ENCODE results near the gene LRRC75A. TPM values are rescaled to one million over a fixed set of nuclear protein-coding genes. Genes with fewer than 3 reads are reported as not detected.
A peak's percentile ranks its signal among the peaks of the same experiment; 100 is the strongest.

The LRRC75A gene
- total RNA-seq, 2 donors from 2014 or later: 3.2 to 5.0 TPM

DNA sequence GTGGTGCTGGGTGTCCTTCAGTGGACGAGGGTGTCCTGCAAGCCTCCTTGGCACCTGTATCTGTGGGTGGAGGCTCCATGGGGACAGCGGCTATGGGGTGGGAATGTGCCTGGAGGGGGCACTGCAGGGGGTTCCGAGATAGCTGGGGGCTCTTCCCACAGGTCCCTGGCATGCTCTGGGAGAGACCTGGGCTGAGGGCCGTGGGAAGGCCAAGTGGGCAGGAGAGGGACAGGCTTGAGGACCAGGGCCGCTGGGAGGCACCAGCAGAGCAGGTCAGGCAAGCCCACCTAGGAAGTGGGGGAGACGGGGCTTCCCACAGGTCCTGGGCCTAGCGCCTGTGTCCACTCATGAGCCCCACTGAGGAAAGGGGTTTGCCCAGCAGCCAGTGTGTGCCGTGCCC, 9.7 kb downstream of the LRRC75A start:
- Mint-ChIP-seq H3K4me3 (no peak overlapping the region), H3K27me3 (ENCODE audit: insufficient read depth) (peaks cover 3% of the 10 kb centered on the region), H3K9me3 (no peaks in the 10 kb centered on the region), H3K4me1 (peaks cover 27% of the 10 kb centered on the region), H3K27ac (no peak overlapping the region), H3K36me3 (ENCODE audit: low read depth) (no peaks in the 10 kb centered on the region)
- WGBS, 2 experiments (ENCODE audit: insufficient coverage in 1 of 2, insufficient read length in 1 of 2): 90 to 94% methylated on average over 4 to 8 of the region's 8 CpGs
- no peaks in the 10 kb centered on the region for H3K36me3 ChIP-seq (ENCODE audit: control insufficient read depth, insufficient read depth, low read length)
- H3K27ac ChIP-seq (ENCODE audit: low read depth, low read length): no peak overlapping the region
- H3K9ac ChIP-seq (ENCODE audit: extremely low read depth, low read length, poor library complexity, severe bottlenecking): no peak overlapping the region
- DNase-seq: no peak
- H3K4me3 ChIP-seq (ENCODE audit: low read length): no peak overlapping the region
- peaks cover 11% of the 10 kb centered on the region for H3K4me1 ChIP-seq (ENCODE audit: control insufficient read depth, insufficient read depth, low read length)
- no peaks in the 10 kb centered on the region for H3K27me3 ChIP-seq (ENCODE audit: control insufficient read depth, insufficient read depth, low read length, poor library complexity, severe bottlenecking)
- no peaks in the 10 kb centered on the region for H3K9me3 ChIP-seq (ENCODE audit: control insufficient read depth, low read length)
- TF ChIP-seq, protein P1, sequence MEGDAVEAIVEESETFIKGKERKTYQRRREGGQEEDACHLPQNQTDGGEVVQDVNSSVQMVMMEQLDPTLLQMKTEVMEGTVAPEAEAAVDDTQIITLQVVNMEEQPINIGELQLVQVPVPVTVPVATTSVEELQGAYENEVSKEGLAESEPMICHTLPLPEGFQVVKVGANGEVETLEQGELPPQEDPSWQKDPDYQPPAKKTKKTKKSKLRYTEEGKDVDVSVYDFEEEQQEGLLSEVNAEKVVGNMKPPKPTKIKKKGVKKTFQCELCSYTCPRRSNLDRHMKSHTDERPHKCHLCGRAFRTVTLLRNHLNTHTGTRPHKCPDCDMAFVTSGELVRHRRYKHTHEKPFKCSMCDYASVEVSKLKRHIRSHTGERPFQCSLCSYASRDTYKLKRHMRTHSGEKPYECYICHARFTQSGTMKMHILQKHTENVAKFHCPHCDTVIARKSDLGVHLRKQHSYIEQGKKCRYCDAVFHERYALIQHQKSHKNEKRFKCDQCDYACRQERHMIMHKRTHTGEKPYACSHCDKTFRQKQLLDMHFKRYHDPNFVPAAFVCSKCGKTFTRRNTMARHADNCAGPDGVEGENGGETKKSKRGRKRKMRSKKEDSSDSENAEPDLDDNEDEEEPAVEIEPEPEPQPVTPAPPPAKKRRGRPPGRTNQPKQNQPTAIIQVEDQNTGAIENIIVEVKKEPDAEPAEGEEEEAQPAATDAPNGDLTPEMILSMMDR (conservative IDR thresholded peaks at IDR 0.05): no peak

DNA sequence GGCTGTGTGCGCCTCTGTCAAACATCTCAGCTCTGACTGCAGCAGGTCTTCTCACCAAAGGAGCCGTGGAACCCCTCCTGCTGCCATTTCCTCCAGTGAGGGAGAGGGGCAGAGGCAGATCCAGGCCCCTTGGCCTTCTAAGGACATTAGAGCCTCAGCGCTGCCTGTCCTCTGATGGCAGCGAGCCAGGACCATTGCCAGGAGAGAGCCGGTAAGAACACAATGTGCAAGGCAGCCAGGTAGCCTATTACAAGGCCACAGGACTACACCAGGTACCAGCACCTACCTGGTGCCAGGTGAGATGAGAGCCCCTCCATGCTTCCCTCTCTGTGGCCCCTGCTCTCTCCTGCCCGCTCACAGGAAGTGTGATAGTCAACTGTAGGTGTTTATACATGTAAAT, 11.0 kb downstream of the LRRC75A start:
- TF ChIP-seq, protein P1 (conservative IDR thresholded peaks at IDR 0.05): no peak
- H3K4me1 Mint-ChIP-seq: peaks cover 19% of the 10 kb centered on the region
- H3K27me3 Mint-ChIP-seq (ENCODE audit: insufficient read depth): no peaks in the 10 kb centered on the region
- peak; percentile 49 for DNase-seq
- no peaks in the 10 kb centered on the region for H3K9me3 Mint-ChIP-seq
- H3K9me3 ChIP-seq (ENCODE audit: control insufficient read depth, low read length): no peaks in the 10 kb centered on the region
- H3K36me3 Mint-ChIP-seq (ENCODE audit: low read depth): no peaks in the 10 kb centered on the region
- H3K4me3 ChIP-seq (ENCODE audit: low read length): no peak overlapping the region
- no peaks in the 10 kb centered on the region for H3K36me3 ChIP-seq (ENCODE audit: control insufficient read depth, insufficient read depth, low read length)
- H3K27ac ChIP-seq (ENCODE audit: low read depth, low read length): no peak overlapping the region
- H3K4me1 ChIP-seq (ENCODE audit: control insufficient read depth, insufficient read depth, low read length): peaks cover 2% of the 10 kb centered on the region
- 94 to 95% methylated on average over 3 to 6 of the region's 6 CpGs for WGBS, 2 experiments (ENCODE audit: insufficient coverage in 1 of 2, insufficient read length in 1 of 2)
- H3K9ac ChIP-seq (ENCODE audit: extremely low read depth, low read length, poor library complexity, severe bottlenecking): no peak overlapping the region
- no peak overlapping the region for H3K27ac Mint-ChIP-seq
- no peak overlapping the region for H3K4me3 Mint-ChIP-seq
- H3K27me3 ChIP-seq (ENCODE audit: control insufficient read depth, insufficient read depth, low read length, poor library complexity, severe bottlenecking): no peaks in the 10 kb centered on the region

DNA sequence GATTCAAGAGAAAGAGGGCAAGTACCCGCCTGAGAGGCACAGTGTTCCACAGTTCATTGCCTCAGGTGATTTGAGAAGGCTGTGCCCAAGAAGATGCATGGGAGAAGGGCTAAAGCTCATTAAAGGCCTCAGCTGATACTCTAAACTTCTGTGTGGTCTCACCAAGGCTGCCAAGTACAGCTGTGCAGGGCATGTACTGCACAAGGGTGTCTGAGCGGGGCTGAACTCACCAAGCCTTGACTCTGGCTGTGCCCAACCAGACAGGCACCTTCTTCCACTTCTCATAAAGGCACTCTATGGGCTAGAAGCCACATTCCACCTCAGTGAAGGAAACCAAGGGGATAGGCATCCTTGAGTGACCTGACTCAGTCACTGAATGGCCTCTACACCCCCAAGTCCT, 12.7 kb downstream of the LRRC75A start:
- Histone ChIP-seq H3K4me3 (ENCODE audit: low read length) (no peak overlapping the region), H3K4me1 (ENCODE audit: control insufficient read depth, insufficient read depth, low read length) (peaks cover under 1% of the 10 kb centered on the region), H3K9ac (ENCODE audit: extremely low read depth, low read length, poor library complexity, severe bottlenecking) (no peak overlapping the region), H3K9me3 (ENCODE audit: control insufficient read depth, low read length) (no peaks in the 10 kb centered on the region), H3K27ac (ENCODE audit: low read depth, low read length) (no peak overlapping the region), H3K36me3 (ENCODE audit: control insufficient read depth, insufficient read depth, low read length) (no peaks in the 10 kb centered on the region), H3K27me3 (ENCODE audit: control insufficient read depth, insufficient read depth, low read length, poor library complexity, severe bottlenecking) (no peaks in the 10 kb centered on the region)
- no peaks in the 10 kb centered on the region for H3K36me3 Mint-ChIP-seq (ENCODE audit: low read depth)
- H3K4me3 Mint-ChIP-seq: no peak overlapping the region
- 77 to 89% methylated on average over 2 of the region's 2 CpGs for WGBS, 2 experiments (ENCODE audit: insufficient coverage in 1 of 2, insufficient read length in 1 of 2)
- TF ChIP-seq, protein P1 (conservative IDR thresholded peaks at IDR 0.05): no peak
- peak; percentile 45 for DNase-seq
- peaks cover 2% of the 10 kb centered on the region for H3K27me3 Mint-ChIP-seq (ENCODE audit: insufficient read depth)
- no peak overlapping the region for H3K27ac Mint-ChIP-seq
- peaks cover 11% of the 10 kb centered on the region for H3K4me1 Mint-ChIP-seq
- no peaks in the 10 kb centered on the region for H3K9me3 Mint-ChIP-seq

Data from endodermal cell (in vitro differentiated cells).